HG02642 (cell line): Measurements from ENCODE around the gene HERC3.

Experiments
- ATAC-seq: cut with Tn5 transposase; IDR thresholded peaks from one replicate; pipeline ENCODE4 v1.9.1; 2021; ENCODE audit warnings: mild to moderate bottlenecking; ENCODE audit not compliant: unreplicated experiment, poor library complexity

The HERC3 gene

GRCh38 chr4:88655226-88655625 is 62.9 kb downstream of the HERC3 start:
- no peak for ATAC-seq

GRCh38 chr4:88659055-88659889 is 67.0 kb downstream of the HERC3 start:
- peak; percentile 90 for ATAC-seq

- no peak for ATAC-seq
Observed at GRCh38 chr4:88659890-88660208, 67.6 kb downstream of the HERC3 start.

- no peak for ATAC-seq
Observed at GRCh38 chr4:88660446-88661294, 68.4 kb downstream of the HERC3 start.

GRCh38 chr4:88661739-88662138 is 69.5 kb downstream of the HERC3 start:
- no peak for ATAC-seq

GRCh38 chr4:88672987-88673386 is 80.7 kb downstream of the HERC3 start:
- no peak for ATAC-seq

- ATAC-seq, result no peak
Observed at GRCh38 chr4:88673886-88674285, 81.6 kb downstream of the HERC3 start.

GRCh38 chr4:88674565-88674964 is 82.3 kb downstream of the HERC3 start:
- ATAC-seq, result no peak

GRCh38 chr4:88674979-88675378 is 82.7 kb downstream of the HERC3 start:
- ATAC-seq, result no peak

- ATAC-seq, result no peak
Observed at GRCh38 chr4:88675543-88675942, 83.3 kb downstream of the HERC3 start.

GRCh38 chr4:88681209-88681608 is 88.9 kb downstream of the HERC3 start:
- ATAC-seq, result no peak

GRCh38 chr4:88690355-88690754 is 98.1 kb downstream of the HERC3 start:
- ATAC-seq, result no peak

GRCh38 chr4:88693792-88694191 is 101.5 kb downstream of the HERC3 start:
- ATAC-seq, result no peak

GRCh38 chr4:88696630-88697029 is 104.3 kb downstream of the HERC3 start:
- no peak for ATAC-seq

- no peak for ATAC-seq
Observed at GRCh38 chr4:88697141-88697540, 104.9 kb downstream of the HERC3 start.

- ATAC-seq, result peak; percentile 97
Observed at GRCh38 chr4:88697588-88698329, 105.5 kb downstream of the HERC3 start, which contains the start of gene NAP1L5. Gene NAP1L5 (minus strand): TSS chr4:88697829. CDS start chr4:88697754, 75 bp downstream.

- ATAC-seq, result no peak
Observed at GRCh38 chr4:88698519-88698918, 106.2 kb downstream of the HERC3 start.

- ATAC-seq, result no peak
Observed at GRCh38 chr4:88702782-88703181, 110.5 kb downstream of the HERC3 start.

- ATAC-seq, result no peak
Observed at GRCh38 chr4:88705223-88705622, 112.9 kb downstream of the HERC3 start.

- no peak for ATAC-seq
Observed at GRCh38 chr4:88705805-88706492, 113.7 kb downstream of the HERC3 start.
